ENCODE measurements around the gene ALDOB. TPM values are rescaled to one million over a fixed set of nuclear protein-coding genes. Genes with fewer than 3 reads are reported as not detected.
"Not testable (repeated sequence)": the region's sequence is repeated elsewhere in the genome, so short reads cannot be mapped to it uniquely, and the experiment has no call there.

Gene ALDOB
- total RNA-seq, 1 donor from 2014 or later, result not detected

GRCh38 chr9:101388507-101388993 is 47.0 kb downstream of the ALDOB start:
- no peaks in the 10 kb centered on the region for H3K27me3 Mint-ChIP-seq (ENCODE audit: low read depth)
- H3K9me3 Mint-ChIP-seq, result peaks cover 27% of the 10 kb centered on the region
- no peak for TF ChIP-seq CTCF (conservative IDR thresholded peaks at IDR 0.05)
- DNase-seq (ENCODE audit: low read depth, low spot score), result no peak
- peaks cover 12% of the 10 kb centered on the region for H3K4me1 Mint-ChIP-seq
- H3K36me3 Mint-ChIP-seq (ENCODE audit: low read depth), result peaks cover 69% of the 10 kb centered on the region
- no peak overlapping the region for H3K27ac Mint-ChIP-seq (ENCODE audit: unreplicated experiment)
- H3K4me3 Mint-ChIP-seq, result no peak overlapping the region

- Mint-ChIP-seq H3K4me1 (peaks cover 12% of the 10 kb centered on the region), H3K4me3 (no peak overlapping the region), H3K9me3 (peaks cover 29% of the 10 kb centered on the region), H3K27ac (ENCODE audit: unreplicated experiment) (no peak overlapping the region), H3K36me3 (ENCODE audit: low read depth) (peaks cover 64% of the 10 kb centered on the region), H3K27me3 (ENCODE audit: low read depth) (no peaks in the 10 kb centered on the region)
- no peak for DNase-seq (ENCODE audit: low read depth, low spot score)
- TF ChIP-seq CTCF (conservative IDR thresholded peaks at IDR 0.05), result peak; percentile 67
These were observed 47.6 kb downstream of the ALDOB start for GRCh38 chr9:101387871-101388506.

GRCh38 chr9:101384873-101385536 is 50.6 kb downstream of the ALDOB start, which contains the start of gene BAAT:
Gene BAAT, minus strand, starts transcription at chr9:101385006. Its CDS starts 13,602 bp downstream, at chr9:101371404.
- not testable (repeated sequence) for DNase-seq (ENCODE audit: low read depth, low spot score); H3K27ac Mint-ChIP-seq (ENCODE audit: unreplicated experiment); H3K27me3 Mint-ChIP-seq (ENCODE audit: low read depth); H3K4me3 Mint-ChIP-seq
- Mint-ChIP-seq H3K9me3 (peaks cover 16% of the 10 kb centered on the region), H3K4me1 (peaks cover 17% of the 10 kb centered on the region), H3K36me3 (ENCODE audit: low read depth) (peaks cover 37% of the 10 kb centered on the region)

- Mint-ChIP-seq H3K9me3 (peaks cover 19% of the 10 kb centered on the region), H3K36me3 (ENCODE audit: low read depth) (peaks cover 31% of the 10 kb centered on the region), H3K27ac (ENCODE audit: unreplicated experiment) (no peak overlapping the region), H3K4me3 (no peak overlapping the region), H3K4me1 (peaks cover 20% of the 10 kb centered on the region), H3K27me3 (ENCODE audit: low read depth) (no peaks in the 10 kb centered on the region)
- no peak for DNase-seq (ENCODE audit: low read depth, low spot score)
- TF ChIP-seq CTCF (conservative IDR thresholded peaks at IDR 0.05), result no peak
These were observed 52.2 kb downstream of the ALDOB start for GRCh38 chr9:101383361-101383760.

- H3K27ac Mint-ChIP-seq (ENCODE audit: unreplicated experiment), result no peak overlapping the region
- H3K4me3 Mint-ChIP-seq, result no peak overlapping the region
- no peak for TF ChIP-seq CTCF (conservative IDR thresholded peaks at IDR 0.05)
- peaks cover 25% of the 10 kb centered on the region for H3K36me3 Mint-ChIP-seq (ENCODE audit: low read depth)
- peaks cover 17% of the 10 kb centered on the region for H3K4me1 Mint-ChIP-seq
- no peak for DNase-seq (ENCODE audit: low read depth, low spot score)
- H3K27me3 Mint-ChIP-seq (ENCODE audit: low read depth), result no peaks in the 10 kb centered on the region
- H3K9me3 Mint-ChIP-seq, result peaks cover 21% of the 10 kb centered on the region
These were observed 53.7 kb downstream of the ALDOB start for GRCh38 chr9:101381833-101382342.

GRCh38 chr9:101381118-101381517 is 54.5 kb downstream of the ALDOB start:
- H3K4me3 Mint-ChIP-seq, result no peak overlapping the region
- peaks cover 26% of the 10 kb centered on the region for H3K36me3 Mint-ChIP-seq (ENCODE audit: low read depth)
- no peak for DNase-seq (ENCODE audit: low read depth, low spot score)
- H3K4me1 Mint-ChIP-seq, result peaks cover 17% of the 10 kb centered on the region
- H3K9me3 Mint-ChIP-seq, result peaks cover 21% of the 10 kb centered on the region
- H3K27me3 Mint-ChIP-seq (ENCODE audit: low read depth), result no peaks in the 10 kb centered on the region
- TF ChIP-seq CTCF (conservative IDR thresholded peaks at IDR 0.05), result no peak
- peak overlapping the region; percentile 78 for H3K27ac Mint-ChIP-seq (ENCODE audit: unreplicated experiment)

Data from neural crest cell (in vitro differentiated cells).